ENCODE results near the gene KCTD3.
A peak's percentile ranks its signal among the peaks of the same experiment; 100 is the strongest.

Gene KCTD3

GRCh38 chr1:215607412-215607811, 40.3 kb downstream of the KCTD3 start:
- no peak for DNase-seq

- DNase-seq: no peak
These were observed 41.5 kb downstream of the KCTD3 start for GRCh38 chr1:215608646-215609045.

DNA sequence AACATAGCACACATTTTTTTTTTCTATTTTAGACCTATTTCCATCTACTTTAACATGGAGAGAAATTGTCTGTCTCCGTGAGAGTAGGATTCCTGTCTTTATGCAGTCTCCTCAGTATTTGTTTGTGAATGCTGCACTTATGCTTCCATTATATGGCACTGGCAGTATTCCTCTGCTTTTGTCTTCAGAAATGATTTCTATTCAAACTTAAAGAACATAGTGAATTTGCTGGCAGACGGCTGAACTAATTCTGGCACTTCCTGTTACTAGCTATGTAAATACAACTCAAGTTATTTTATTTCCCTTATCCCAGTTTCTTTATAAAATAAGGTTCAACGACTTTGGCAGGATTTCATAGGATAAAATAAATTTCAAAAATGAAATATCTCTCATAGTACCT, 45.3 kb downstream of the KCTD3 start:
- DNase-seq: peak; percentile 16

GRCh38 chr1:215617979-215618378, 50.9 kb downstream of the KCTD3 start:
- no peak for DNase-seq

GRCh38 chr1:215623162-215623561, 56.1 kb downstream of the KCTD3 start:
- DNase-seq: no peak

GRCh38 chr1:215625949-215626348, 58.8 kb downstream of the KCTD3 start:
- DNase-seq: no peak

DNA sequence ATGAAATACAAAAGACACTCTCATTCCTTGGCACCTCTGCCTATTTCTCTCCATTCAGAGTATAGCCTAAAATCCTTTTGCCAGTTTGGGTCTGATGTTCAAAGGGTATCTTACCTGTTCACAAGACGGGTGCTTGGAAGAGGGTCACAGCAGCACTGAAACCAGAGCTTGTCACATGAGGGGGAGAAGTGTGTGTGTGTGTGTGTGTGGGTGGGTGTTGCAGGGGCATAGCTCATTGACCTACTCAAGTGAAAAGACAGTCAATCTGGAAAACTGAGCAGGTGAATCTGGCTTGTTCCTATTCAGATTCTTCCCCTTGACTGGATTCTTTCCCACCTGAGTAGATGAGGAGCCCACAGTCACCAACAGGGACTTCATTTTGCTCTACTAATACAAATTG, 63.9 kb downstream of the KCTD3 start:
- DNase-seq: no peak

- peak; percentile 65 for DNase-seq
These were observed 64.4 kb downstream of the KCTD3 start for GRCh38 chr1:215631489-215631888.

DNA sequence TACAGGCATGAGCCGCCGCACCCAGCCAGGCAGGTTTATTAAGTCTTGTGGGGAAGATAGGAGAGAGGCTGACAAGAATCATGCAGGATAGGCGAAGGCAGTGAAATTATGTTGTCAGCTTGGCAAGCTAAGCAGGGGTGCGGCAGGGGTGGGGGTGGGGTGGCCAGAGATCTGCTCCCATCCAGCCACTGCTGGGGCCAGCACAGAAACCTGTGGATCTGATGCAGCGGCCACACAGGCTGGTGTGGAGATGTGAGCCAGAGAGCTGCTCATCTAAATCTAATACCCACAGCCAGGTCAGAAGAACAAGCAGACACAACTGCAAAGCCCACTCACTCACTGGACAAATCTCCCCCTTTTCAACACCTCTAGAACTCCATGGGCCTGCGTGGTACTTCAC, 68.7 kb downstream of the KCTD3 start:
- DNase-seq: no peak

GRCh38 chr1:215636258-215636965, 69.3 kb downstream of the KCTD3 start:
- no peak for DNase-seq

- no peak for DNase-seq
These were observed 70.0 kb downstream of the KCTD3 start for GRCh38 chr1:215637041-215637573.

GRCh38 chr1:215640429-215641148, 73.5 kb downstream of the KCTD3 start:
- no peak for DNase-seq

- DNase-seq: no peak
These were observed 76.7 kb downstream of the KCTD3 start for GRCh38 chr1:215643592-215644321.

DNA sequence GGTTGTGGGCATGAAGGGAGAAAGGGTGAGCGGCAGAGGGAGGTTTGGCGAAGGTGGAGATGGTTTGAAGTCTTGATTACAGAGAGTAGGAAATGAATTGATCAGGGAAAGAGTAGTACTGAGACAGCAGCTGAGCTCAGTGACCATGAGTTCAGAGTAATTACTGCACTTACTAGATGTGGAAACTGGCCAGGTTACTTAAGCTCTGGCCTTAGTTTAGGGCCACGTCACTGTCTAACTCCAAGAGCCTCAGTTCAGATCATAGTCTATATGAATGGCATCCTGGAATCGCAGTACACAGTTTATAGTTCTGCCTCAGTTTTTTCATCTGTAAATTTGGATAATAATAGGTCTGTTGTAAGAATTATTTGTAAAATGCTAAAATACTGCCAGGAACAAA, 78.1 kb downstream of the KCTD3 start:
- no peak for DNase-seq

DNA sequence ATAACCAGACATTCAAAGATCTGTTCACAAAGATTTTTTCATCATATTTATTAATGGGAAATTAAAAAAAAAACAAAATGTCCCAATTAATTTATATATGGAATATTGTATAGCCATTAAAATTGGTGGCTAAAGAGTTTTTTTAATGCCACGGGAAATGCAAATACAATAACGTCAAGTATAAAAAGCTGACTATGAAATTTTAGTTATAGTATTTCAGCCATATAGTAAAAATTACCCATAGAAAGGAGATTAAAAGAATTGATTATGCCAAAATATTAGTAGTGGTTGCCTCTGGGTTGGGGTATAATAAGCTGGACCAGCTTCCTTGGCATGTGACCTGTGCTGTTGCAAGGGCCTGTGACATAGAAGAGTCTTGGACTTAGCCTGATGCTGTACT, 78.8 kb downstream of the KCTD3 start:
- DNase-seq: no peak

- DNase-seq: no peak
These were observed 80.6 kb downstream of the KCTD3 start for GRCh38 chr1:215647738-215648137.

- no peak for DNase-seq
These were observed 81.9 kb downstream of the KCTD3 start for GRCh38 chr1:215648957-215649356.

GRCh38 chr1:215650446-215651149, 83.5 kb downstream of the KCTD3 start:
- no peak for DNase-seq

DNA sequence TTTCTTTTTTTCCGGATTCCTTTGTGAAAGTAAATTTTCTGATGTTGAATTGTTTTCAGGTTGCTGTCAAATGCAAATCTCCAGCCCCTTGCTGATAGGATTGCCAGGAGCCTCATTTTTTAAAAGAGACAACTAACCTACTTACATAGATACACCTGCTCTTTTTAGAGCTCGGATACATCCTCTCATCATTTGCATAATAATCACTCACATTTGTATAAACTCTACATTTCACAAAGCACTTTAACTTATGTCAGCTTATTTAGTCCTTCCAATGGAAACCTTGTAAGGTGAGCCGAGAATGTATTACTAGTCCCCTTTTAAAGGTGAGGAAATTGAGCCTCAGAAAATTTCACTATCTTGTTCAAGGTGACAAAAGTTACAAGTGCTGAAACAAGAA, 84.8 kb downstream of the KCTD3 start:
- DNase-seq: no peak

DNA sequence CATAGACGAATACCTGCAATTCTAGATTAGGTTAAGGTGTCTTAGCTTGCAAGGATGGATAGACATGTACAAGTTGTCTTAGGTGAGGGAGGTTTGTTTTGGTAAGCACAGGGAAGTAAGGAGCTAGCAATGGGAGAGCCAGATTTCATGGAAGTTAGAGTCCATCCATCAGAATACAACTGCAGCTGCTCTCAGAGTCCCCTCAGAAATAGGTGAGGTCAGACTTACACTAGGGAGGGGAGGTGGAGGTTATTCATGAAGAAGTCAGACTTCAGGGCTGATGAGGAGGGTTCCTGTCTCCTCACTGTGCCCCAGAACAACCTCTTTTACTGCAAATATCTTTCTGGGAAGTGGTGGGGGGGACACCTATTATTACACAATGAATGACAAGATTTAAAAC, 85.3 kb downstream of the KCTD3 start:
- no peak for DNase-seq

DNA sequence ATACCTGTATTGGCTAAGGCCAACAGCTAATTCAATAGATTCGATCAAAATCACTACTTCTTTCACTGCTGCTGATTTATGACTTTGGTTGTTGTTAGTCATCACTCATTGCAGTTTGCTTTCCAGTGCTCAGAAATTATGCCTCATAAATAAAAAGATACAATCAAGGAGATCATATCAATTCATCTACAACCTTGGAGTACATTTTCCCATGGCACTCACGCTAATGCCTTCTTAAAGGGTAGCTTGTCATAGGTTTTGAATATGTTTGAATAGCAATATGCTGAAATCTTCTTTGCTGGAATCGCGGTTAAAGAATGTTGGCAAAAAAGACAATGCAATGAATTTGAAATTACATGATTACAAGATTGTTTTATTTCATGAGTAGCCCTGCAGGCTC, 89.9 kb downstream of the KCTD3 start:
- DNase-seq: no peak

GRCh38 chr1:215660259-215660658, 93.2 kb downstream of the KCTD3 start:
- no peak for DNase-seq

DNA sequence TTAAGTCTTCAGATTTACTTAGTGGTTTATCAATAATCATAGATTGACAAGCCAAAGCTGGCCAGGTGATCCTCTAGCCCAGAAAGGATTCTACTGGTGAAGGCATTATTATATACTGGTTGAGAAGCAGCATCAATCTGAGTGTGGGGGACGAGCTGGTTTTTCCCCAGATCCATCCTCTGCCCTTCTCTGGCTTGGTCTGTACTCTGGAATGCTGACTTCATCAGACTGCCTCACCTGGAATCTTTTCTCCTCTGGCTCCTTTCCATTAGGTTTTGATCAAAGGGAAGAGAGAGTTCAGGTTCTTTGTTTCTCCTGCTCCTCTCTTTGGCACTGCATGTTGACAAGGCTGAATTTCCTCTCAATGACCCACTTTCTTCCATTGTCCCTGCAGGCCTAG, 93.9 kb downstream of the KCTD3 start:
- DNase-seq: no peak

All from NCI-H1105 treated with DMSO at 0.1 percent for 48 hours (cell line).